ENCODE measurements around the gene EBF3. TPM values are rescaled to one million over a fixed set of nuclear protein-coding genes. Genes with fewer than 3 reads are reported as not detected.
A peak's percentile ranks its signal among the peaks of the same experiment; 100 is the strongest.

The EBF3 gene
- total RNA-seq, 1 experiment from 2014 or later, result not detected

DNA sequence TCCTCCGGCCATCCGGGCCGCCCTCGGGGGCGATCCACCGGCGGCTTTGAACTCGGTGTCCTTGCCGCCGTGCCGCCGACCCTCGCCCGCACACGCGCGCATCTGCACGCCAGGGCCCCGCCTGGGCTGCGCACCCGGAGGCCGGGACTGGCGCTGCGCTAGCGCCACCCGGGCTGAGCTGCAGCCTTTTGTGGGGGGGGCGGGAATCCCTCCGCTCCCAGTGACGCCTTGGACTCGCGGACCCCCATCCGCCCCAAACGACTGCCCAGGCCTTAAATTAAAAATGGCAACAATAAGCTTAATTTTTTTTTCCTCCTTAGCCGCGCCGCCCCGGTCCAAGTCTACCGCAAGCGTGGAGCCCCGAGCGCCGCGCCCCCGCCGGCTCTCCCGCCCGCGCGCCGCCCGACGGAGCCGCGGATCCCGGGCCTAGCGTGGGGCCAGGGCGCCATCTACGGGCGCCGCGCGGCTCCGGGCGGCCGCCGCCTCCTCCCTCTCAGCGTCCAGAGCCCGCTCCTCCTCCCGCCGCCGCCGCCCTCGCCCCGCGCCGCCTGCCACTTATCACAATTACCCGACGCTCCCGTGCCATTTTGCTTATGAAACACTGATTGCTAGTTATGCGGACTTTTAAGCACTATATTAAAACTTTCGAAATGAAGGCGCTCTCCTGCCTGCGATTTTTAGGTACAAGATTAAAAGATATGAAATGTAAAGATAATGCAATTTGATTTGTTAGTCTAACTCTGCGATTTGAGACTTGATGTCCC is 7.5 kb upstream of the EBF3 start:
- no peaks in the 10 kb centered on the region for H3K27me3 Mint-ChIP-seq (ENCODE audit: unreplicated experiment)
- peaks cover 6% of the 10 kb centered on the region for H3K9me3 Mint-ChIP-seq (ENCODE audit: low read depth, unreplicated experiment)
- no TSS peak for BruUV-seq (replicated peaks)
- TF ChIP-seq, protein P1, sequence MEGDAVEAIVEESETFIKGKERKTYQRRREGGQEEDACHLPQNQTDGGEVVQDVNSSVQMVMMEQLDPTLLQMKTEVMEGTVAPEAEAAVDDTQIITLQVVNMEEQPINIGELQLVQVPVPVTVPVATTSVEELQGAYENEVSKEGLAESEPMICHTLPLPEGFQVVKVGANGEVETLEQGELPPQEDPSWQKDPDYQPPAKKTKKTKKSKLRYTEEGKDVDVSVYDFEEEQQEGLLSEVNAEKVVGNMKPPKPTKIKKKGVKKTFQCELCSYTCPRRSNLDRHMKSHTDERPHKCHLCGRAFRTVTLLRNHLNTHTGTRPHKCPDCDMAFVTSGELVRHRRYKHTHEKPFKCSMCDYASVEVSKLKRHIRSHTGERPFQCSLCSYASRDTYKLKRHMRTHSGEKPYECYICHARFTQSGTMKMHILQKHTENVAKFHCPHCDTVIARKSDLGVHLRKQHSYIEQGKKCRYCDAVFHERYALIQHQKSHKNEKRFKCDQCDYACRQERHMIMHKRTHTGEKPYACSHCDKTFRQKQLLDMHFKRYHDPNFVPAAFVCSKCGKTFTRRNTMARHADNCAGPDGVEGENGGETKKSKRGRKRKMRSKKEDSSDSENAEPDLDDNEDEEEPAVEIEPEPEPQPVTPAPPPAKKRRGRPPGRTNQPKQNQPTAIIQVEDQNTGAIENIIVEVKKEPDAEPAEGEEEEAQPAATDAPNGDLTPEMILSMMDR (IDR thresholded peaks at IDR 0.05; ENCODE audit: unreplicated experiment), result no peak
- H3K27ac Mint-ChIP-seq (ENCODE audit: unreplicated experiment), result no peak overlapping the region
- CTCF ChIA-PET, result no interaction called here
- intact Hi-C loops (cut with micrococcal nuclease; ENCODE audit: unreplicated experiment), result loop anchor here (10.0 kb wide), 1 partner anchor 937 kb away; no protein-coding TSS in a partner anchor
- H3K4me3 Mint-ChIP-seq (ENCODE audit: low read depth, unreplicated experiment), result no peak overlapping the region
- DNase-seq, result peak; percentile 10
- no peaks in the 10 kb centered on the region for H3K36me3 Mint-ChIP-seq (ENCODE audit: insufficient read depth, unreplicated experiment)
- H3K4me1 Mint-ChIP-seq (ENCODE audit: low read depth, unreplicated experiment), result no peaks in the 10 kb centered on the region

DNA sequence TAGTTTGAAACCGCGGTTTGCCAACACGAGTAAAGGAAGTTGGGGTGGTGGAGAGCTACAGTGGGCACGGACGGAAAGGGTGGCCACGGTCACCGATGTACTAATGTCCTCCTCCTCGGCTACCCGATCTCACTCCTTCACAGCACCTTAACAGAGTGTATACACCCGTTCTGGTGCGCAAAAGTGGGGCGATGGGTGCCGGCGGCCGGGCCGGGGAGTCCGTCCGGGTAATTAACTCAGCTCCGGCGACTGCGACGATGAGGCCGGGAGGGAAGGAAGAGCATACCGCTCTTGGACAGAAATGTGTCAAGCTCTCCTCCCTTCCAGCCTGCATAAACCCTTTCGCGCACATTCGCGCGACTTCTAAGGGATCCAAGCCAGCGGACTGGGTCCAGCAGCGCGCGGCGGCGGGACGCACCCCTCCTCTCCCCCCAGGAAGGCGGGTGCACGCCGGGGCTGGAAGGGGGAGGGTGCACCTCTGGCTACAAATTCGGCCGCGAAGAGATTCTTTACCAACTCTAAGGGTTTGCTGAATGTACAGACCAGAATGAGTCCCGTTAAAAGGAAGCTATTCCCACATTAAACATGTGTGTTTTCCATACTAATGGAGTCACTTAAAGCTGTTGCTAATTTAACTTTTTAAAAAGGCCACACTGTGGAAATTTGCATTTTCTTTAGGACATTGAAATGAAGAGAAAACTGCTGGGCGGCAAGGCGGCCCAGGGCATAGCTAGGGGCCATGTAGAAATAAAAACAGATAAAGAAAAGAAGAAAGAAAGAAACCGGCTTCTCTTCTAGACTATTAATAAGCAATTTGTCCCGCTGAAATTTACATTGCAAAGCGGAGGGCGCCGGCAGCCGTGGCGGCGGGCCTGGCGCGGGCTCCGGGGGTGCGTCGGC is 6.6 kb upstream of the EBF3 start:
- BruUV-seq (replicated peaks), result no TSS peak
- H3K4me3 Mint-ChIP-seq (ENCODE audit: low read depth, unreplicated experiment), result no peak overlapping the region
- TF ChIP-seq, protein P1 (IDR thresholded peaks at IDR 0.05; ENCODE audit: unreplicated experiment), result no peak
- CTCF ChIA-PET, result no interaction called here
- H3K27me3 Mint-ChIP-seq (ENCODE audit: unreplicated experiment), result no peaks in the 10 kb centered on the region
- DNase-seq, result no peak
- no peak overlapping the region for H3K27ac Mint-ChIP-seq (ENCODE audit: unreplicated experiment)
- no peaks in the 10 kb centered on the region for H3K4me1 Mint-ChIP-seq (ENCODE audit: low read depth, unreplicated experiment)
- H3K9me3 Mint-ChIP-seq (ENCODE audit: low read depth, unreplicated experiment), result peaks cover 2% of the 10 kb centered on the region
- no peaks in the 10 kb centered on the region for H3K36me3 Mint-ChIP-seq (ENCODE audit: insufficient read depth, unreplicated experiment)
- intact Hi-C loops (cut with micrococcal nuclease; ENCODE audit: unreplicated experiment), result loop anchor here (10.0 kb wide), 1 partner anchor 936 kb away; no protein-coding TSS in a partner anchor

DNA sequence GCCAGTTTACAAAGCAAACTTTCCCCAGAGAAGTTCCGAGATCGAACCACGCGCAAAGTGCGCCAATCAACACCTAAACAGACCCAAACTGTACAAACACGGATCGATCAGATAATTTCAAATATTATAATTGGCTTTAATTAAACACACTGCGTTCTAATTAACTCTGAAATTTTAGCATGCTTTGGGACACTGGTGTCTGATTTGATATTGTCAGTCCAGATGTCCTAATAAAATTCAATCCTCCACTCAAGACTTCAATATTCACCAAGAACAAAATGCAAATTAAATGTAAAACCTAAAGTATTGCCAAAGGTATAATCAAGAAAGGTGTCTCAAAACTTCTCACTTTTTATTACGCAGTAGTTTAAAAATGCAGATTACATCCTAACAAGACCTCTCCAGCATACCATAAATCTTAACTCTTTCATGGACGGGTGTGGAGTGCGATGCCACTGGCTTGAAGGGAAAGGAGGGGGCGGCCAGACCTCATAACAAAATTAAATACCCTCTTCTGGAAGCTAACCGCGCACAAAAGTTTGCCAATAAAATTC is 5.9 kb upstream of the EBF3 start:
- H3K9me3 Mint-ChIP-seq (ENCODE audit: low read depth, unreplicated experiment), result peaks cover 2% of the 10 kb centered on the region
- TF ChIP-seq, protein P1 (IDR thresholded peaks at IDR 0.05; ENCODE audit: unreplicated experiment), result no peak
- H3K27ac Mint-ChIP-seq (ENCODE audit: unreplicated experiment), result no peak overlapping the region
- H3K36me3 Mint-ChIP-seq (ENCODE audit: insufficient read depth, unreplicated experiment), result no peaks in the 10 kb centered on the region
- no peak for DNase-seq
- CTCF ChIA-PET, result no interaction called here
- BruUV-seq (replicated peaks), result no TSS peak
- no peak overlapping the region for H3K4me3 Mint-ChIP-seq (ENCODE audit: low read depth, unreplicated experiment)
- H3K4me1 Mint-ChIP-seq (ENCODE audit: low read depth, unreplicated experiment), result no peaks in the 10 kb centered on the region
- intact Hi-C loops (cut with micrococcal nuclease; ENCODE audit: unreplicated experiment), result loop anchor here (10.0 kb wide), 1 partner anchor 935 kb away; no protein-coding TSS in a partner anchor
- H3K27me3 Mint-ChIP-seq (ENCODE audit: unreplicated experiment), result no peaks in the 10 kb centered on the region

DNA sequence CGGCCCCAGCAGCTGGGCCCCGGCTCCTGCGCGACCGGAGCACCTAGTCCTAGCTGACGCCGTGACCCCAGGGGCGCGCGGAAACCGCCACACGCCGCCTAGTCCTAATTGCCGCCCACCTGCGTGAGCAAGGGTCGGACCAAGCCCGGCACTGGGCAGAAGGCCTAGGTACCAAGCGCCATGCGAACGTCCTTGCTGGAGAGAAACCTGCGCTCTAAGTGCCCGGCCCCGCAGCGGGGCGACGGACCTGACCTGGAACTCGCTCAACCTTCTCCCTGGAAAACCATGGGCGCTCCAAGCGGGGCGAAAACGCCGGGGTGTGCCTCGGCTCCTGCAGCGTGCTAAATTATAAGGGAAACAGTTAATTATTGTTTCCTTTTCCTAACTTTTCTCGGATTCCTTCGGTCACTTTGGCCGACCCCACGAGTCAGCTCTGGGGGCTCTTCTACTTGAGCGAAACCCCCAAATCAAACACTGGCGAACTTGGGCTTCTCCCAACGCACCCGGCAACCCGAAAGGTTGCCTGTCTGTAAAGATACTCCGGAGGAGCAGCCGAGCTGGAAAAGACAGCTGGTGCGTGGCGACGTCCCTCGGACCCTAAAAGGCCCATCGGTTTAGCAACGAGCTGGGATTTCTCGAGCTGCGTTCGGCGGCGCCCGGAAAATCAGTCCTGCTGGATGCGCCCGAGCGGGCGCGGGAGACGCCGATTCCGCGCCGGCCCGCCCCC is 5.3 kb upstream of the EBF3 start:
- no peak for DNase-seq
- Mint-ChIP-seq H3K9me3 (ENCODE audit: low read depth, unreplicated experiment) (peaks cover 2% of the 10 kb centered on the region), H3K4me1 (ENCODE audit: low read depth, unreplicated experiment) (no peaks in the 10 kb centered on the region), H3K27me3 (ENCODE audit: unreplicated experiment) (no peaks in the 10 kb centered on the region), H3K36me3 (ENCODE audit: insufficient read depth, unreplicated experiment) (no peaks in the 10 kb centered on the region), H3K4me3 (ENCODE audit: low read depth, unreplicated experiment) (no peak overlapping the region), H3K27ac (ENCODE audit: unreplicated experiment) (no peak overlapping the region)
- BruUV-seq (replicated peaks), result no TSS peak
- intact Hi-C loops (cut with micrococcal nuclease; ENCODE audit: unreplicated experiment), result no loop called here
- CTCF ChIA-PET, result no interaction called here
- TF ChIP-seq, protein P1 (IDR thresholded peaks at IDR 0.05; ENCODE audit: unreplicated experiment), result no peak

Measured in Calu3 (cell line).